GM06990 (cell line): ENCODE results near the gene LHX3.

ENCODE experiments used
- DNase-seq: peaks from one replicate; pipeline ENCODE4 v3.0.0-alpha.2; 2011; ENCODE audit not compliant: insufficient read length; ENCODE audit errors: extremely low read depth
- H3K27me3 ChIP-seq: replicated peaks from 2 replicates; pipeline ENCODE4 v1.6.0; 2011; ENCODE audit warnings: low read length; ENCODE audit not compliant: control insufficient read depth, insufficient read depth
- H3K36me3 ChIP-seq: 2 replicates; pipeline ENCODE4 v1.5.1; 2011; ENCODE audit warnings: low read length; ENCODE audit not compliant: control insufficient read depth, insufficient read depth
- H3K4me3 ChIP-seq: replicated peaks from 2 replicates; pipeline ENCODE4 v1.5.1; 2011; ENCODE audit warnings: low read depth, mild to moderate bottlenecking, control low read depth, low read length
- CTCF ChIP-seq: IDR thresholded peaks from 2 replicates; pipeline ENCODE4 v1.5.1; 2011; ENCODE audit warnings: low read length, control low read depth, mild to moderate bottlenecking, inconsistent platforms; ENCODE audit not compliant: insufficient read depth, poor library complexity, severe bottlenecking

LHX3 gene

GRCh38 chr9:136231478-136232297 lies 26.8 kb upstream of the LHX3 start:
- no peak for DNase-seq
- no peak for TF ChIP-seq CTCF
- Histone ChIP-seq H3K27me3 (no peaks in the 10 kb centered on the region), H3K36me3 (peaks cover 17% of the 10 kb centered on the region), H3K4me3 (no peak overlapping the region)

GRCh38 chr9:136230773-136231172 lies 25.8 kb upstream of the LHX3 start:
- H3K27me3 ChIP-seq = no peaks in the 10 kb centered on the region
- H3K36me3 ChIP-seq = peaks cover 11% of the 10 kb centered on the region
- H3K4me3 ChIP-seq = no peak overlapping the region
- no peak for DNase-seq
- TF ChIP-seq CTCF = no peak

GRCh38 chr9:136230365-136230764 lies 25.4 kb upstream of the LHX3 start:
- peaks cover 8% of the 10 kb centered on the region for H3K36me3 ChIP-seq
- DNase-seq = no peak
- no peak overlapping the region for H3K4me3 ChIP-seq
- no peak for TF ChIP-seq CTCF
- H3K27me3 ChIP-seq = no peaks in the 10 kb centered on the region

GRCh38 chr9:136229096-136230065 lies 24.5 kb upstream of the LHX3 start:
- no peak for TF ChIP-seq CTCF
- no peak for DNase-seq
- Histone ChIP-seq H3K4me3 (no peak overlapping the region), H3K27me3 (no peaks in the 10 kb centered on the region), H3K36me3 (peaks cover 6% of the 10 kb centered on the region)

- no peak for DNase-seq
- Histone ChIP-seq H3K27me3 (no peaks in the 10 kb centered on the region), H3K4me3 (no peak overlapping the region), H3K36me3 (peaks cover 13% of the 10 kb centered on the region)
- no peak for TF ChIP-seq CTCF
These were observed 23.4 kb upstream of the LHX3 start for GRCh38 chr9:136228107-136228875.
